HG02623 (cell line): ENCODE results near the gene DLX2.

Experiments used
- ATAC-seq: cut with Tn5 transposase; IDR thresholded peaks from one replicate; pipeline ENCODE4 v1.9.1; 2021; ENCODE audit warnings: moderate library complexity; ENCODE audit not compliant: unreplicated experiment

The DLX2 gene

DNA sequence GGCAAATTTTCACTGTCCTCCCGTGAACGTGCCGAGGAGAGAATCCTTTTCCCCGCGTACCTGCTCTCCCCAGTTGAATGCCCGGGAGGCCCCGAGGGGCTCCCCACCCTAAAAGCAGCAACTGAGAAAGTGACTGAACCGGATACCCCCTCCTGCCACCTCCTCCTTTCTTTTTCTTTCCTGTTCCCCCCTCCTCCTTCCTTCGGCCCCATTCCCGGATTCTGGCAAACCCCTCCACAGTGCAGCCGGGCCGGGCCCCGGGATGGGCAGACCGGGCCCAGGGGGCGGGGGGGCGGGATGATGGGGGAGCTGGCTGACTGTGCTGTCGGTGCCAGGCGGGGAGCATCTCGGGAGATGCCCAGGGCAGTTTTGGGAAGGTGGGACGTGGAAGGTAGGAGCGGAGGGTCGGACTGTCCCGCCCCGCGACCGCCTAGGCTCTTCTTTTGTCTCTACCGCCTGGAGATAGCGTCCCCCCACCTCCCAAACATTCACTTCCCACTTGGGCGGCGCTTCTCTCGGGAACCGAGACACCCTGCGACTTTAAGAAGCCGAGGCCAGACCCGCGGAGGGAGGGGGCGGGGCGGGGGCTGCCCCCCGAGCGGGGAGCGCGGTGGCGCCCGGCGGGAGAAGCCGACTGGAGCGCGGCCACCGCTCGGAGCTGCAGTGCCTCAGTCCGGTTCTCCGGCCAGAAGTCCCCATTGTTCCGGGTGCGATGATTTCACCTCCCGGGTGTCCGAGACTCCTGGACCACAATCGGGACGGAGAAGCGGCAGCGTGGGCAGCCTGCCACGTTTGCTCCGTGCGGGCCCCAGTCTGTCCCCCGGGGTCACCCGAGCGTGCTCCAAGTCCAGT lies 8.2 kb downstream of the DLX2 start:
- no peak for ATAC-seq

DNA sequence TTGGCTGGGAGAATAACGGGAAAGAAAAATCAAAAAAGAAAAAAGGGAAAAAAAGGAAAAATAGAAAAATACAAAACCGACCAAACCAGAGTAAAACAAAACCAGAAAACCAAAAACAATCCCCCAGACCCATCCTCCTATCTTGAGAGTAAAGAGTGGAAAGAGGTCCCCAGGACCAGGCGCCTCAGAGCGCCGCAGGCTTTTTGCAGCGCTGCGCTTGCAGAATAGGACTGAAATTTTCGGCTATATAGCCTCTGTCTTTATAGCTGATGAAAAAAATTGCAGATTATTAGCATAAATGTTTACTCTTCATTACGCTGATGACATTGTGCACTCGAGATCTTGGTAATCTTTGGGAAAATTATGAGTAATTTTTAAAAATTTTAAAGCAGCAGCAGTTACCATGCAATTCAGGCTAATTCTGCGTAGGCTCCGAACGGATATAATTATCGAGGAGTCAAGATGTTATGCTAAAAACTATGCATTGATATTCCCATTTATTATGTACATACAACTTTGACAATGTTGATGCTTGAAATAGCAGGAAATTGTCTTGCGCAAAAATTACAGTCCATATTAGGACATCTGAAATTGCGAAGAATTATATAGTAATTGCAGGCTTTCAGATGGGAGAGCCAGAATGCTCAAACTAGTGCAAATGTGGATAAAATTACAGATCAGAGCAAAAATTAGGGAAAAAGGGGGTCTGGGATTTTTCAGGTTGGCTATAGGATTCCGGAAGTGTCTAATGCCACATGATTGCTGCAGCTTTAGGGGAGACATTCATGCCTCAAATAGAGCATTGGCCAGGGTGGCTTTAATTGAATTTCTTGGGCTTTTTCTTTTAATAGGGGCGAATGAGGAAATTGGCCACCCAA lies 9.0 kb downstream of the DLX2 start:
- no peak for ATAC-seq

DNA sequence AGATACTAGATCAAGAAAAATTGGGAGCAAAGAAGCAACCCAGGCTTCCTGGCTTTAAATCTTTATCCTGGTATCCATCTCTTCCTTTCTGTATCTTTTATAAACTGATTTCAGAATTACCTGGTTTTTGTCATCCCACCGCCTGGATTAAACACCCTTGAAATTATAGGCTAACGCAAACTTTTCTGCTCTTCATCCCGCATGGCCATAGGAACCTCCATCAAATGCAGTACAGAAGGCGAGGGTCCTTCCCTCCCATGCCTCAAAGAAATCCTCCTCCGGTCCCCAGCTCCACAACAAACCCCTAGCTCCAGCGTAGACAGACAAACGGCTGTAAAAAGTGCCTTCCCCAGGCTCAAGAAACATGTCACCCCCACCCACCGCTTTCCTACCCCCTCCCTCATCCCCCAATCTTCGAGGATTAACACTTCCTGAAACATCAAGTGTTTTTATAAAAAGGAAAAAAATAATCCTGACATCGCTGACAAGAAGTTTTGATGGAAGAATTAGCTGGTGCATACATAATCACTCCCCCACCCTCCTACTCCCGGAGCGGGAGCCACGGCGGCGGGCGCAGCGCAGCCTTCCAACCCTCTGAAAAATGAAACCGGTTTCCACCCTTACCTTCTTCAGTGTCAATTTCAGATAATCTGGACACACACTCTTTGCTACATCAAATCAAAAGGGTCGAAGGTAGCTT lies 9.8 kb downstream of the DLX2 start:
- ATAC-seq, result no peak

DNA sequence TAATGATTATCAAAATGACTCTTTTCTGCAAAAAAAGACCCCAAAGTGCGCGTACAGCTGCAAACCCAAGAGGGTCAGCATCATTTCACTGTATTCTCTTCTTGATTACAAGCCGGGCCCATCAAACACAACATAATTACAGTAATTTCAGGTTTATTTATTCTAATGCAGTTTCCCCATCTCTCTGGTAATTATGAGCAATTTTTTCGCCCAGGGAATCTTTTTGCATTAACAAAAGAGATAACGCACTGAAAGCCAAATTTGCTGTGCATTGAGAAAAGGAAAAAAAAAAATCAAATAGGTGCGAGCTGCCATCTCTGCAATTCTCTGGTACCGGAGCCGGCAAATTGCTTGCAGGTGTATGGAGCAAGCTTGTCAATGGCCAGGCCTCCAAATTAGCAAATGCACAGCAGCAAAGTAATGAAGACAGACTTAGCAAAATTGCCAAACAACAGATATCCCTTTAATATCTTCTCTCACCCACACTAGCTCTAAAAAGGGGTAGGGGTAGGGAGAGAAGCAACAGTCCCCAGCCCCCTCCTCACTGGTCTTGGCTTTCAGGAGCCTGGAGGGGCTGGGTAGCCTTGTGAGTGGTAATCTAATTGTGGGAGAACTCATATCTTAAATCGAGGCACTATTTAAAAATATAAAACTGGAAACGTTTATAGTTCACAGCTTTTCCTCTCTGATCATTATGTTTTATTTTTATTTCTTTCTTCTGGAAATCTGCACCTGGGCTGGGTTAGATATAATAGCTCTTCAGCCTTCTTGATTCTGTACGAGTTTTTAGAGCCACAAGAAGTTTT lies 10.7 kb downstream of the DLX2 start:
- ATAC-seq, result no peak

DNA sequence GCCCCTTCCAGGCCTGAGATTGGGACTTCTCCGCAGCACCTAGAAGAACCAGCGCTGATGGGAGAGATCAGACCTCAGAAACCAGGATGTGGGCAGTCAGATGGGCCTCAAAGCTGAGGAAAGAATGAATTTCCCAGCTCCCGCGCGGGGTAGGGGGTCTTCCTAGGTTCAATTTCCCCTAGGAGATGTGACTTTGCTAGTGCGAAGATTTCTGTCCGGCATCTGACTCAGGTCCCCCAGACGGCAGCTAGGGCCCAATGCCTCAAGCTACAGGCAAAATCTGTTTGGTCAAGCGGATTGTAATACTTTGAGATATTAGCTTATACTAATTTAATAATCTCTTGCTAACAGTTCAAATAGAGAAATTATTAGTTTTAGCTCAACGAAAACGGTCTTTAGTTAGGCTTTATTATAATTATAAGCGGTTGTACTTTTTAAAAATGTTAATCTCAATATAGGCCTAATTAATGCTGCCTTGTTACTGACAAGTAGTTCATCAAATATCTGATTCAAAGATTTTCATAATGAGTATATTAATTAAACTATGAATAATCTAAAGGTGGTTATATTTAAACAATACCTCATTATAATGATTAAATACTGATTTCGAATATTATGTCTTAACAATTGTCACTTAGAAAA lies 11.6 kb downstream of the DLX2 start:
- ATAC-seq, result no peak

DNA sequence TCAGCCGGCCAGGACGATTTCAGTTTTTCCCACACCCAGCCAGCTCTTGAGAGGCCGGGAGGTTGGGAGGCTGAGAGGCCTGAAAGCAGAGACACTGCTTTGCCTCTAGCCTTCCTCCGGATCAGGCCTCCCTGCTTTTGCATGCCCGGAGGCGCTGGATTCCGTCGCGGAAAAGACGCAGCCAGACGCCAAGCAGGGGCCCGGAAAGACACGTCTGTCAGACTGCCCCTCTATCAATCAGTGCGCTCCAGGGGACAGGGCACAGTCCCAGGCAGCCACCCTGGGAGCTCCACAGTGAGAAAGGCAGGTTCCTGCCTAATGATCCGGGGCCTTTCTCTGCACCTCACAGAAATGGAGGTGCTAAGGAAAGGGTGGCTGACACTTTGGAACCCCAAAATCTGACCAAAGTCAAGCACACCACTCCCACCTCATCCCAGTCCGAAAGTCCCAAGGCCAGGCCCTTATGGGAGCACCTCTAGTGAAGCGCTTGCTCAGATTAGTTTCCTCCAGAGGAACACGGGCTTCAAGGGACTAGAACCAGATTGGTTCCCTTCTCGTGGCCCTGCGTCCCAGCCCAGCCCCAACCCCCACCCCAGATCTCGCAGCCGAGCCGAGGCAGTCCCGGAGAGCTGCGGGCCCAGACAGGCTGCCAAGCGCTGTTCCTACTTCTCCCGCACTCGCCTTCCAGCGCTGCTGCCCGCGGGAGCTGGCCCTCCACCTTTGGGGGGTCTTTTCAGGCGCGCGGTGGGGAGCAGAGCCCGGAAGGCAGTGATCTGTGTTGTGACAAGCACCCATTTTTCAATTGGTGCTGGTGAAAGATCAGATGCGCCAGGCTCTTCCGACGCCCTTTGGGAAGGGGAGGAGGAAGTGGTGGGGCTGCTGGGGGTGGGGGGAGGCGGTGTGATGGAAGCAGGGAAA lies 12.4 kb downstream of the DLX2 start:
- no peak for ATAC-seq

DNA sequence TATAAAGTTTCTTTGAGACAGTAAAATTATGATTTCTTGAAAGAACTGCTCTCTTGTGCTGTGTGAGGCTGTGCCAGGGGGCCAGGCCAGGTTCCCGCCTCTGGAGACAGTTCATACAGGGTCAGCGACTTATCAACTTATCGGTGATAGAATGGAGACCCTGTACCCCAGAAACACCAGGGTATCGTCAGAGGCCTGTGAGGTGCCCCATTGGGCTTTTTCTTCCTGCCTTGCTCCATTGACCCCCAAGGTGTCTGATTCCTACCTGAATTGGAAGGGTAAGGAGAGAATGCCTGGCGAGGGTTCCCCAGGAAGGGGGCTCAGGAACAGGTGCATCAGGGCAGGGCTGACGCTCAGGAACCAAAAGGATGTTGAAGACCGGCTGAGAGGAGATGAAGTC lies 13.1 kb downstream of the DLX2 start:
- no peak for ATAC-seq

DNA sequence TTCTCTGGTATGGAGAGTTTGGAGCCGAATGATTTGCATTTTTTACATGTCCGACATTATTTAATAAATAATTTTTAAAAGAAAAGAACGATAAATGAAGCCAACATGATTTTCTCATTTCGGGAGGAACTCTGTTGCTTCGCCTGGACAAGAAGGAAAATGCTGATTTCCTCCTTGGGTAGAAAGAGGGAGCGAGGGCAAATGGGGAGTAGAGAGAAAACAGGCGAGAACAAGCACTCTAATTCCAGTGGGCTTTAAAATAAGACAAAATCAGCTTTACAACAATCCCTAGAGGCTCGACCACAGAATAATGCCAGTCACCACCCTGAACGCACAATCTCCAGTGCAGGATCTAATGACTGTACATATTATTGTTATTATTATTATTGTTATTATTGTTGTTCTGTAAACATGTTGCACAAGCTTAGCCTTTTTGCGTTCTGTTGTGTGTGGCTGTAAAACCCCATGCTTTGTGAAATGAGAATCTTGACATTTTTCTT lies 13.6 kb downstream of the DLX2 start:
- no peak for ATAC-seq

DNA sequence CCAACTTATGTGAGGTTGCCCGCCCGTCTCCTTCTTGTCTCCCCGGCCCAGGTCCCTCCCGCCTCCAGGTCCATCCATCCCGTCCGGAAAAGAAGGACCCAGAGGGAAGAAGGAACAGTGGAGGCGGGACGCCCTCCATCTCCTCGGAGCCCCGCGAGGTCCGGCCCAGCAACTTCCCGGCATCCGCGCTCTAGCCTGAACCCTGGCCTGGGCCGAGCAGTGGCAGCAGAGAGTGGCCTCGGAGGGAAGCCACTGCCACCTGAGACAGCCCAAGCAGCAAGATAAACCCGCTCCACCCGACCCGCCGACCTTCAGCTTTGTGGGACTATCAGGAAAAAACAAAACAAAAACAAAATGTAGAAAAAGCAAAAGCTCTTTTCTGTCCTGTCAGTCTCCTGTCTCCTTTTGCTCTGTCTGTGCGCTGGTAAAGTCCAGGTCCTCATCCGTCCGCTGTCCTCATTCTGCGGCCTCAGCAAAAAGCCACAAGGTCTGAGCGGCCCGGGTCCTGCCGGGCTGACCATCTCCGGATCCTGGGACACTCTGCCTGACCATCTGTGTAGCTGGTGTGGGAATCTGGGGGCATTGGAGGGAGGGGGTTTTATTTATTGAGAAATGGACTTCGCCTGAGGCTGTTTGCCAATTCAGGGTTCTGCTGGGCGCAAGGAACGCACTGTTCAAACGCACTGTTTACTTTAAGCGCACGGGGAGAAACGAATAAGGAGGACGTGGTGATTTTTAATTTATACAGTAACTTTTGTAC lies 14.3 kb downstream of the DLX2 start:
- ATAC-seq, result no peak

DNA sequence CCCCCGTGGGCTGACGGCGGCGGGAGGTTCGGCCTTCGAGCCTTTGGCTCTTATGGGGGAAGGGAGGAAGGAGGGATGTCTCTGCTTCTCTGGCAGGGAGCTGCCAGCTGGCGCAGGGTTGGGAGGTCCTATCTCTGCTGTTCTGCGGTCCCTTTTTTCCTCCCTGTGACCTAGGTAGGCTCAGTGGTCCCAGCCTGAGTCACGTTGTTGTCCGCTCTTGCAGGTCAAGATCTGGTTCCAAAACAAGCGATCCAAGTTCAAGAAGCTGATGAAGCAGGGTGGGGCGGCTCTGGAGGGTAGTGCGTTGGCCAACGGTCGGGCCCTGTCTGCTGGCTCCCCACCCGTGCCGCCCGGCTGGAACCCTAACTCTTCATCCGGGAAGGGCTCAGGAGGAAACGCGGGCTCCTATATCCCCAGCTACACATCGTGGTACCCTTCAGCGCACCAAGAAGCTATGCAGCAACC lies 14.9 kb downstream of the DLX2 start:
- no peak for ATAC-seq

DNA sequence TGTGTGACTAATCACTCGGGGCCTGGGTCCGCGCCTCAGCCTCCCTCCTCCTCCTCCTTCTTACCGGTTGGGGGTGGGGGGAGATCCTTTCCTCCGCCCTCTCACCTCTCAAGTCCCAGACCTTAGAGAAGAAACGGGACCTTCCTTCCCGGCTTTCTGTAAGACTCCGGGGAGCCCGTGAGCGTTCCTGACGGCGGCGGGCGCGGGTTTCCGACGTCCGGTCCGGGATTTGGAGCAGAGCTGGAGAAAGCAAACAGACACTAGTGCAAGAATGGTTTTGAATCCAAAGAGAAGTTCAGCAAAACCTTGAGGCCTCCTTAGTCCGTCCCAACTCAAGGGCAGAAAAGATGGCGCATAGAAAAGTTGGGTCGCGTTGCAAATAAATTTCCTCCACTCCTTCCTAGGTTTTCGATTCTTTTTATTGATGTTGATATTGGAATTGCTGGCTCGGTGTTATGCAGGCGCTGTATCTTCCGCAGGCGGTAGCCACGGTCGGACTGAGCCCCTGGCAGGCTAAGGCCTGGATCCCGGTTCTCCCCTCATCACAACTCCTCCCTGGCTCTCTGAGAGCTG lies 15.4 kb downstream of the DLX2 start:
- ATAC-seq, result no peak

DNA sequence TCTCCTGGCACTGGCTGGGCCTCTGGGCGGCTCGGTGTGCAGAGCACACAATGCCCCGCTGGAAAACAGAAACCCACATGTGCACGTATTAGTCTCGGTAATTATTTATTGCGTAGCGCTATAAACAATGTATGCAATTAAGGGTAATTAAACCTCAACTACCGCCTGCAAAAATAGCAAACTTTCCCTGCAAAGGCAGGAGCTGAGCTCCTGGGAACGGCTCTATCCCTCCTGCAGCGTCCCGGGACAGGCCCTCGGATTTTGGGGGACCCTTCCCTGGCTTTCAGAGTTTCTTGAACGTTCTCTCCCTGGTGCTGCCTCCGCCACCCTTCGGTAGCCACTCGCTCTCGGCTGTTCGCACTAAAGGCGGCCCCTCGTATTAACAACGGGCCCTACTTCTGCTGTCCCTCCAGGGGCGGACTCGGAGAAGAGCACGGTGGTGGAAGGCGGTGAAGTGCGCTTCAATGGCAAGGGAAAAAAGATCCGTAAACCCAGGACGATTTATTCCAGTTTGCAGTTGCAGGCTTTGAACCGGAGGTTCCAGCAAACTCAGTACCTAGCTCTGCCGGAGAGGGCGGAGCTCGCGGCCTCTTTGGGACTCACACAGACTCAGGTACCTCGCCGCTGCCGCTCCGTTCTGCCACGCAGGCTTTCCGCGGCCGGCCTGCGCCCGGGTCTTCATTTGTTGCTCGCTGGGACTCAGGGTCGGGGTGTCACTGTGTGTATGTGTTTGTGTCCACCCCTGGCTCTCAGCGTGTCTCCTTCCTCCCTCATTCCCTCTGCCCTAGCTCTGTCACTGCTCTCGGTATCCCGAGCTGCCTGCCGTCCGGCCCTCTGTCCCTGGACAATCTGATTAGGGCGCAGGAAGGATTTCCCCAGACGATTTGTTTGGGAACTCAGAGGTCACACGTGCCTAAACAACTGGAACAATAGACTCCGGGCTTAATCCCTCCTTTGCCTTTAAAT lies 16.2 kb downstream of the DLX2 start:
- no peak for ATAC-seq

DNA sequence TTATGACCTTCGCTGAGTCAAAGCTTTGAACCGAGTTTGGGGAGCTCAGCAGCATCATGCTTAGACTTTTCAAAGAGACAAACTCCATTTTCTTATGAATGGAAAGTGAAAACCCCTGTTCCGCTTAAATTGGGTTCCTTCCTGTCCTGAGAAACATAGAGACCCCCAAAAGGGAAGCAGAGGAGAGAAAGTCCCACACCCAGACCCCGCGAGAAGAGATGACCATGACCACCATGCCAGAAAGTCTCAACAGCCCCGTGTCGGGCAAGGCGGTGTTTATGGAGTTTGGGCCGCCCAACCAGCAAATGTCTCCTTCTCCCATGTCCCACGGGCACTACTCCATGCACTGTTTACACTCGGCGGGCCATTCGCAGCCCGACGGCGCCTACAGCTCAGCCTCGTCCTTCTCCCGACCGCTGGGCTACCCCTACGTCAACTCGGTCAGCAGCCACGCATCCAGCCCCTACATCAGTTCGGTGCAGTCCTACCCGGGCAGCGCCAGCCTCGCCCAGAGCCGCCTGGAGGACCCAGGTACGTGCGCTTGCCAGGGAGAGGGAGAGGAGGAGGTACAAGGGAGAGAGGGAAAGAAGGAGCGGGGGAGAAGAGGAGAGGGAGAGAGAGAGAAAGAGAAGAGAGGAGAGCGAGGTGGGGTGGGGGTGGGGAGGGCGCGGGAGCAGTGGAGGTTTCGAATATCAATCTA lies 17.1 kb downstream of the DLX2 start, which contains the start of gene DLX1:
DLX1 (plus strand) TSS at position 48 of the 700 bp plus-strand sequence; CDS start at position 219, 171 bp downstream.
- no peak for ATAC-seq

DNA sequence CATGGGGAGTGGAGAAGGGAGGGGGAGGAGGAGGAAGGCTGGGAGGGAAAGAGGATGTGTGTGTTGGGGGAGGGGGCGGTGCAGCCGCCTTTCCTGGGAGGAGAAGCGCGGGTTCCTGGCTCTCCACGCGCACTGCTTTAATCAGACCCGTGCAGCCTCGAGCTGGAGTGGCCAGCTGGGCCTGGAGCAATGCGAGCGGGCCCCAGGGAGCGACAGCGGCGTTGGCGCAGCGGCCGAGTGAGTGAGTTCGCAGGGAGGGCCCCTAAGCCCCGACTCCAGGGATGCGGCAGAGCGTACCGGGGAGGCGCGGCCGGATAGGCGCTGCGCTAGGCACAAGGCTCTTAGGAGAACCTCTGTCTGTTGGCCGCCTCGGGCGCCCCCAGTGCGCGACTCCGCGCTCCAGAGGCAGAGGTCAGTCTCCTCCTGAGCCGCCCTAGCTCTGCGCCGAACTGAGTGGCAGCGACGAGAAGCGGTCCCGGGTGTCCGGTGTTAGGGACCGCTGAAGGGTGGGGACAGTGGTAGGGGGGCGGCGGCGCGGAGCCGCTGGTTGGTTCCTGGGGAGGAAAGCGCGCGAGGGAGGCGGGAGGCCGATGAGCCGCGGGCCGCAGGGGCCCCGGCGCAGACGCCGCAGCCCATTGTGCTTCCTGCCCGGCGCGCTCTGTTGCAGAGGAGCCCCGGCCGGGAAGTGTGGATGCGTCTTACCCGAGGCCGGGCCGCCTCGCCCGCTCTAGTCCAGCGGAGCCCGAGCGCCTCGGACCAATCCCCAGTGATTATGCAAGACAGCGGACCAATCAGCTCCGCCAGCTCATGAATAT lies 17.8 kb downstream of the DLX2 start:
- ATAC-seq, result peak; percentile 86

DNA sequence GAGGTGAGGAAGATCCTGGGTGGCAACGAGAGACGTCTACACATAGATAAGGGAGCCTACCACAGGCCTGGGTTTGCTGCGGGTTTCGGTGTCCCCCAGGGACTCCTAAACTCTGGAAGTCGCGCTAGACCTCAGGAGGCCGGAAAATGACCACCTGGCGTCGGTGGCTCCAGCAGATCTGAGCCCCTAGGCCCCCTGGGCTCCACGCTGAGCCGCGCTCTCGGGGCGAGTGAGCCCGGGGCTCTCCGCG lies 18.4 kb downstream of the DLX2 start:
- ATAC-seq, result no peak
